ENCODE measurements around the gene PLA2G3.

The PLA2G3 gene, protein sequence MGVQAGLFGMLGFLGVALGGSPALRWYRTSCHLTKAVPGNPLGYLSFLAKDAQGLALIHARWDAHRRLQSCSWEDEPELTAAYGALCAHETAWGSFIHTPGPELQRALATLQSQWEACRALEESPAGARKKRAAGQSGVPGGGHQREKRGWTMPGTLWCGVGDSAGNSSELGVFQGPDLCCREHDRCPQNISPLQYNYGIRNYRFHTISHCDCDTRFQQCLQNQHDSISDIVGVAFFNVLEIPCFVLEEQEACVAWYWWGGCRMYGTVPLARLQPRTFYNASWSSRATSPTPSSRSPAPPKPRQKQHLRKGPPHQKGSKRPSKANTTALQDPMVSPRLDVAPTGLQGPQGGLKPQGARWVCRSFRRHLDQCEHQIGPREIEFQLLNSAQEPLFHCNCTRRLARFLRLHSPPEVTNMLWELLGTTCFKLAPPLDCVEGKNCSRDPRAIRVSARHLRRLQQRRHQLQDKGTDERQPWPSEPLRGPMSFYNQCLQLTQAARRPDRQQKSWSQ

GRCh38 chr22:31139866-31140716 is at the start of gene PLA2G3:
TSS of gene PLA2G3 (minus strand) at chr22:31140508. CDS start at chr22:31140354, 154 bp downstream.
- no peak within 1 kb of the TSS for H3K4me3 ChIP-seq (ENCODE audit: low read depth, low read length)
- DNase-seq (ENCODE audit: low read depth), result no peak
- TF ChIP-seq CTCF (IDR thresholded peaks at IDR 0.05; ENCODE audit: low read depth, low read length, missing control alignments), result no peak

- TF ChIP-seq CTCF (IDR thresholded peaks at IDR 0.05; ENCODE audit: low read depth, low read length, missing control alignments), result no peak
- no peak for DNase-seq (ENCODE audit: low read depth)
- H3K4me3 ChIP-seq (ENCODE audit: low read depth, low read length), result no peak overlapping the region
These were observed 47.3 kb upstream of the PLA2G3 start for GRCh38 chr22:31187627-31188026.

DNA sequence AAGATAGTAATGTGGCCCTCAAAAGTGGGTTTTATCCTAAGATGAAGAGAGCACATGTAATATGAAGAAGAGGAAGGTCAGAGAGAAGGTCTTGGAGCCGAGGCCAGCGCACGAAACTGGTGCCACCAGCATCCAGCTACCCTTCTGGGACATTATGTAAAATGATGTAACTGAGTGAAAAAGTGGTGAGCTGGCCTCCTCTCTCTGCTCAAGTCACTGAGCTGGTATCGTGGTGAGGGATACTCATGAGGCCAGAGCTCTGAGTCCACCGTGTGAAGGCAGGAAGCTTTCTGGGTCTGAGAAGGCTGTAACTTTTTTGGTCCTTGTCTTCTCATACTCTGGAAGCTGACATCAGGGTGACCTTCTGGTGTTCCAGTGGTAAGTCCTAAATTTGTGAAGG is 44.7 kb upstream of the PLA2G3 start:
- no peak overlapping the region for H3K4me3 ChIP-seq (ENCODE audit: low read depth, low read length)
- no peak for DNase-seq (ENCODE audit: low read depth)
- TF ChIP-seq CTCF (IDR thresholded peaks at IDR 0.05; ENCODE audit: low read depth, low read length, missing control alignments), result no peak

- no peak for DNase-seq (ENCODE audit: low read depth)
- no peak for TF ChIP-seq CTCF (IDR thresholded peaks at IDR 0.05; ENCODE audit: low read depth, low read length, missing control alignments)
- no peak overlapping the region for H3K4me3 ChIP-seq (ENCODE audit: low read depth, low read length)
These were observed 43.7 kb upstream of the PLA2G3 start for GRCh38 chr22:31184015-31184414.

DNA sequence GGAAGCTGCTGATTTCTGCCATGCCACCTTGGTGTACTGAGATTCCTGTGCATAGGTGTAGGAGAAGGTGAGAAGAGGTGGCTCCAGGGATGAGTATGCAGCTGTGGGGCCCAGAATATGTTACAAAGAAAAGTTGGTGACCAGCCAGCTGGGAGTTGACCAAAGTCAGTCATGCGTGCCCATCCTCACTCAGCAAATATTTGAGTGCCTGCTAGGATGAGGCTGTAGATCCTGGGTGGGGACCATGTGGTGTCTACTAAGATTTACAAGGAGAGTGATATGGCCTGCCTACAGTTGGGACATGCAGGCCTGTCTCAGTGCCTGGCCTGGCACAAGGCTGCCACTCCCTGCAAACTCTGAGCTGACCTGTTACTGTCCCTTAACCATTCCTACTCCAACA is 39.0 kb upstream of the PLA2G3 start:
- H3K4me3 ChIP-seq (ENCODE audit: low read depth, low read length), result no peak overlapping the region
- DNase-seq (ENCODE audit: low read depth), result no peak
- TF ChIP-seq CTCF (IDR thresholded peaks at IDR 0.05; ENCODE audit: low read depth, low read length, missing control alignments), result no peak

DNA sequence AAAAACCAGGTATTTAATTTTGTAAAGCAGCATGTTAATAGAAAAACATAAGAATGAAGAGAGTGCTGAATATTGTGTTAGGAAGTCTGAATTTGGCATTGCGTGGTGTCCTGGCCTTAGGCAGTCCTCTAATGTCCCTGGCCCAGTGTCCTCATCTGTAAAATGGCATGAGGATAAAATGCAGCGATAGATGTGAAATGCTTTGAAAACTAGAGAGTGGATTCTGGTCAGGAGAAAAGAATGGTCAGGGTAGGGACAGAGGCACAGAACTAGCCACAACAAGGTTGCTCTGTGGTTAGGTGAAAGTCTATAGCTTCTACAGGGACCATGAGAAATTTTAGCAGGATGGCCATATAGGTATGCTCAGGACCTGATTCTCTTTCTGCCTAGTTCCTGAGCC is 38.6 kb upstream of the PLA2G3 start:
- no peak for TF ChIP-seq CTCF (IDR thresholded peaks at IDR 0.05; ENCODE audit: low read depth, low read length, missing control alignments)
- no peak for DNase-seq (ENCODE audit: low read depth)
- no peak overlapping the region for H3K4me3 ChIP-seq (ENCODE audit: low read depth, low read length)

Data from GM12864 (cell line).